Activated CD4-positive, alpha-beta T cell treated with anti-CD3 and anti-CD28 coated beads, Interleukin-2, Interleukin-6, amounts not matched to agents 100 ng/mL and 50 ng/mL, durations not matched to agents 16 hours and 8 hours (primary cell): ENCODE data around the gene GABBR1.

Experiments used
- DNase-seq: peaks from one replicate; pipeline ENCODE4 v3.0.0-alpha.2; 2020

The GABBR1 gene

GRCh38 chr6:29524044-29524443 is 108.9 kb downstream of the GABBR1 start:
- no peak for DNase-seq

GRCh38 chr6:29522227-29522626 is 110.8 kb downstream of the GABBR1 start:
- no peak for DNase-seq

GRCh38 chr6:29521006-29521680 is 111.8 kb downstream of the GABBR1 start:
- DNase-seq, result no peak

GRCh38 chr6:29520232-29520631 is 112.8 kb downstream of the GABBR1 start:
- no peak for DNase-seq

- no peak for DNase-seq
Observed at GRCh38 chr6:29519291-29520010, 113.5 kb downstream of the GABBR1 start.

GRCh38 chr6:29517728-29518440 is 115.1 kb downstream of the GABBR1 start:
- no peak for DNase-seq

GRCh38 chr6:29517245-29517644 is 115.7 kb downstream of the GABBR1 start:
- DNase-seq, result no peak

GRCh38 chr6:29516108-29516507 is 116.9 kb downstream of the GABBR1 start:
- peak; percentile 74 for DNase-seq

GRCh38 chr6:29510746-29511300 is 122.2 kb downstream of the GABBR1 start:
- DNase-seq, result no peak

GRCh38 chr6:29510202-29510601 is 122.8 kb downstream of the GABBR1 start:
- no peak for DNase-seq
